Subcutaneous adipose tissue (tissue), 4 donors: ENCODE results near the gene OR2A2. TPM values are rescaled to one million over a fixed set of nuclear protein-coding genes. Genes with fewer than 3 reads are reported as not detected.

Experiments
- CTCF ChIP-seq: fragments of 450-650 bp; IDR thresholded peaks from one replicate; pipeline ENCODE4 v1.5.1; 2016; ENCODE audit warnings: low read depth, mild to moderate bottlenecking, control low read depth, antibody characterized with exemption, moderate library complexity
- total RNA-seq, 4 donors: library from RNA; depleted of rRNA; stranded (reverse); fragments of >200 nt; gene quantifications; one replicate each; pipeline ENCODE4 v1.1.0, GENCODE V29; 2016

OR2A2 gene
- total RNA-seq, 4 donors from 2014 or later: not detected

GRCh38 chr7:144113651-144114050 is 4.3 kb downstream of the OR2A2 start:
- TF ChIP-seq CTCF: no peak

- TF ChIP-seq CTCF: no peak
Measured at GRCh38 chr7:144118341-144118740, 9.0 kb downstream of the OR2A2 start.

GRCh38 chr7:144122876-144123275 is 13.5 kb downstream of the OR2A2 start, which contains the start of gene OR2A14:
Gene OR2A14, plus strand, starts transcription at chr7:144123176. Its CDS starts 5,937 bp downstream, at chr7:144129113.
- TF ChIP-seq CTCF: no peak

- TF ChIP-seq CTCF: no peak
Measured at GRCh38 chr7:144127714-144128334, 18.4 kb downstream of the OR2A2 start.

- no peak for TF ChIP-seq CTCF
Measured at GRCh38 chr7:144130730-144131129, 21.3 kb downstream of the OR2A2 start.

GRCh38 chr7:144132262-144132661 is 22.9 kb downstream of the OR2A2 start:
- no peak for TF ChIP-seq CTCF

- TF ChIP-seq CTCF: no peak
Measured at GRCh38 chr7:144133307-144133706, 23.9 kb downstream of the OR2A2 start.
